ENCODE results near the gene GALNT6. TPM values are rescaled to one million over a fixed set of nuclear protein-coding genes. Genes with fewer than 3 reads are reported as not detected.

GALNT6 gene
- total RNA-seq, 6 experiments from 2014 or later = 0.55 to 3.3 (median 1.3) TPM

DNA sequence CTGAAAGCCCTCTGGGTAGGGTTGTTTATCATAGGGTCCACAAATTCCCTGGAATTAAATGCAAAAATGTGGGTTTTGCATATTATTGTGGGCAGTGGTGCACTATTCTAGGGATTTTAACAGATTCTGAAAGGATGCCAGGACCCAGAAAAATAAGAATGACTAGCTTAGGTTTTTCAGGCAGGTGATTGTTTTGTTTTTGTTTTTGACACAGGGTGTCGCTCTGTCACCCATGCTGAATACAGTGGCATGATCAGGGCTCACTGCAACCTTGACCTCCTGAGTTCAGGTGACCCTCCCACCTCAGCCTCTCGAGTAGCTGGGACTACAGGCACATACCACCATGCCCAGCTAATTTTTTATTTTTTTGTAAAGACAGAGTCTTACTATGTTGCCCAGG lies 19.2 kb downstream of the GALNT6 start:
- Histone ChIP-seq H3K4me3 (no peak overlapping the region), H3K4me1 (peaks cover 0 to 16% (median 2%) of the 10 kb centered on the region in 4 donors), H3K36me3 (no peaks in the 10 kb centered on the region), H3K9me3 (no peaks in the 10 kb centered on the region), H3K27ac (peak overlapping the region; percentile 78 to 86 (median 85)), H3K27me3 (no peaks in the 10 kb centered on the region)
- TF ChIP-seq POLR2A (IDR thresholded peaks at IDR 0.05) (no peak), CTCF (IDR thresholded peaks at IDR 0.05) (peak; percentile 5 to 37 (median 23))
- DNase-seq = peak in 2 of 3 donors; percentile 34 to 56
- intact Hi-C loops (cut with DNase I) = no loop called here
- 21% methylated on average over 2 of the region's 2 CpGs for WGBS (ENCODE audit: insufficient coverage, low coverage, low lambda C conversion rate, missing lambda C conversion rate)
- peak; percentile 38 to 52 (median 41) for ATAC-seq

DNA sequence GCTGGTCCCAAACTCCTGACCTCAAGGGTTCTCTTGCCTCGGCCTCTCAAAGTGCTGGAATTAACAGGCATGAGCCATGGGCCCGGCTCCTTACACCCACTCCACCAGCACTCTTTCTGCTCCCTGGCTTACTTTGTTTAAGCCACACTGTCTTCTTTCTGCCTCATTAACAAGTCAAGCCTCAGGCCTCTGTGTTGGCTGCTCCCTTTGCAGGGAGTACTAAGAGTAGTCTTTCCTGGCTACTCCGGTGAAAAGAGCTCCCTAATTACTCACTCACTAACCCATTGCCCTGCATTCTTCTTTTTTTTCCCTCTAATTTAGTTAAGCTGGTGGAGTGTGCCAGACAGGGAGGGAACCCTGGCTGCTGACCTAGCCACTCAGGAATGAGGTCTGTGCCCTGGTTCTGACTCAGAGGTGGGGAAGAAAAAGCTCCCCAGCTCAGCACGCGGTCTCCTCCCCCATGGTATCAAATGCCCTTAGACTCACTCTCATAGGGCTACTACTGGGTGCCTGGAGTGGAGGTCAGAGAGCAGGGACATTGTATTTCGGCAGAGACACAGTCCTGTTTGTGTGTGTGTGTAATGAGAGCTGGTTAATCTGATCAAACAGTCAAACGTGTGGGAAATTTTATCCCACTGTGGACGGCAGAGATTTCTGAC lies 19.8 kb downstream of the GALNT6 start:
- no peaks in the 10 kb centered on the region for H3K9me3 ChIP-seq
- WGBS (ENCODE audit: insufficient coverage, low coverage, low lambda C conversion rate, missing lambda C conversion rate) = 38% methylated on average over 6 of the region's 8 CpGs
- DNase-seq (peak; percentile 81 to 93 (median 90)), ATAC-seq (peak; percentile 95 to 97 (median 96))
- H3K36me3 ChIP-seq = no peaks in the 10 kb centered on the region
- H3K4me3 ChIP-seq = no peak overlapping the region
- intact Hi-C loops (cut with DNase I) = no loop called here
- peak overlapping the region; percentile 78 to 86 (median 85) for H3K27ac ChIP-seq
- peak; percentile 47 for TF ChIP-seq POLR2A (IDR thresholded peaks at IDR 0.05)
- TF ChIP-seq CTCF (IDR thresholded peaks at IDR 0.05) = no peak
- H3K4me1 ChIP-seq = peaks cover 0 to 16% (median 2%) of the 10 kb centered on the region in 4 donors
- no peaks in the 10 kb centered on the region for H3K27me3 ChIP-seq

DNA sequence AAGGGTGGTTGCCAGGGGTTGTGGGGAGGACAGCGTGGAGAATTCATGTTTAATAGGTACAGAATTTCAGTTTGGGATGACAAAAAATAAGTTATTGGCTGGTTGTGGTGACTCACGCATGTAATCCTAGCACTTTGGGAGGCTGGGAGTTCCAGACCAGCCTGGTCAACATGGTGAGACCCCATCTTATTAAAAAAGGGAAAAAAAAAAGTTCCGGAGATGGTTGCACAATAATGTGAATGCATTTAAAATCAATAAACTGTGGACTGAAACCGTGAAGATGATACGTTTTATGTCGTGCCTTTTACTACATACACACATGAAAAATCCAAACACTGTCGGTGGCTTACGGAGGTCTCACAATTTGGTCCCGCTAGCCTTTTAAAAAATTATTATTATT lies 20.5 kb downstream of the GALNT6 start:
- DNase-seq (no peak), ATAC-seq (no peak)
- Histone ChIP-seq H3K4me1 (peaks cover 0 to 16% (median 2%) of the 10 kb centered on the region in 4 donors), H3K4me3 (no peak overlapping the region), H3K27ac (no peak overlapping the region), H3K9me3 (no peaks in the 10 kb centered on the region), H3K27me3 (no peaks in the 10 kb centered on the region), H3K36me3 (no peaks in the 10 kb centered on the region)
- intact Hi-C loops (cut with DNase I) = no loop called here
- no peak for TF ChIP-seq CTCF (IDR thresholded peaks at IDR 0.05)
- no peak for TF ChIP-seq POLR2A (IDR thresholded peaks at IDR 0.05)
- WGBS (ENCODE audit: insufficient coverage, low coverage, low lambda C conversion rate, missing lambda C conversion rate) = 69% methylated on average over 9 of the region's 9 CpGs

GRCh38 chr12:51369581-51369980 lies 21.6 kb downstream of the GALNT6 start:
- intact Hi-C loops (cut with DNase I) = no loop called here
- Histone ChIP-seq H3K27me3 (no peaks in the 10 kb centered on the region), H3K27ac (no peak overlapping the region), H3K4me3 (no peak overlapping the region), H3K36me3 (no peaks in the 10 kb centered on the region), H3K9me3 (no peaks in the 10 kb centered on the region), H3K4me1 (peaks cover 0 to 16% (median 2%) of the 10 kb centered on the region in 4 donors)
- ATAC-seq (no peak), DNase-seq (no peak)
- WGBS (ENCODE audit: insufficient coverage, low coverage, low lambda C conversion rate, missing lambda C conversion rate) = 82% methylated on average over 4 of the region's 4 CpGs
- TF ChIP-seq CTCF (IDR thresholded peaks at IDR 0.05) = no peak
- no peak for TF ChIP-seq POLR2A (IDR thresholded peaks at IDR 0.05)
